HG03460 (cell line): ENCODE data around the gene IL13RA1.
"Not testable (repeated sequence)": the region's sequence is repeated elsewhere in the genome, so short reads cannot be mapped to it uniquely, and the experiment has no call there.

Experiments used
- ATAC-seq: cut with Tn5 transposase; IDR thresholded peaks from one replicate; pipeline ENCODE4 v1.9.1; 2021; ENCODE audit not compliant: unreplicated experiment

The IL13RA1 gene

GRCh38 chrX:118726887-118727685 is at the start of gene IL13RA1:
TSS of gene IL13RA1 (plus strand) at chrX:118727606. CDS start at chrX:118727639, 33 bp downstream.
- no peak for ATAC-seq

- ATAC-seq, result no peak
Observed at GRCh38 chrX:118679290-118679689, 48.1 kb upstream of the IL13RA1 start.

DNA sequence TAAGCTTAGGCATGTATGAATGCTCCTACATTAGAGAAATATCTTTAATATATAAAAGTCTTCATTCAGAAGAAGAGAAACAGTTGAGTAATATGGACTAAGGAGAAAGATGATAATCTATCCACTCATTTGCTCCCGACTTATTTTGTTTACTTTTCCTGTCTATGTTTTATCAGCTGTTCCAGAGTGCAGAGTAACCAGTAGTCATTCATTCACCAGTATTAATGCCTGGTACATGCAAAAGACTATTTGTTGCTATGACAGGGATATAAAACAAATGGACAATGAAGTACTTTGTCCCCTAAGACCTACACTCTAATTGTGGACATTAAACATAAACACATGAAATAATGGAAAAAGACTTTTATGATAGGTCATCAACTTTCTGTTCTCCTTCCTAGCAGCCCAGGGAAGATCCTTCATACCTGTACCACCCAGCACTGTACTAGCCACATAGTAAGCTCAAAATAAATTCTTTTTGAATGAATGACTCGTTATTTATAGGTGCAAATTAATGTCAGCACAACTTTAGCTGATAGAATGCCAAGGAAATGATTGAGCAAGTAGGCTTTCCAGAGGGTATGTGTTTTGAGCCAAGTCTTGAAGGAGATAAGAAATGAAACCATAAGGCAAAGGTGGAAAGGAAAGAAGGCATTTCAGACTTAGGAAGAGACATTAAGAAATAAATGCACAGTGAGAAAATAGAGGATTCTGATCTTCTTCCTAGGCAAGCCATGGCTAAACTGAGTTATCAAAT is 45.0 kb upstream of the IL13RA1 start:
- no peak for ATAC-seq

- ATAC-seq, result no peak
Observed at GRCh38 chrX:118685393-118685792, 42.0 kb upstream of the IL13RA1 start.

- no peak for ATAC-seq
Observed at GRCh38 chrX:118688935-118689334, 38.5 kb upstream of the IL13RA1 start.

DNA sequence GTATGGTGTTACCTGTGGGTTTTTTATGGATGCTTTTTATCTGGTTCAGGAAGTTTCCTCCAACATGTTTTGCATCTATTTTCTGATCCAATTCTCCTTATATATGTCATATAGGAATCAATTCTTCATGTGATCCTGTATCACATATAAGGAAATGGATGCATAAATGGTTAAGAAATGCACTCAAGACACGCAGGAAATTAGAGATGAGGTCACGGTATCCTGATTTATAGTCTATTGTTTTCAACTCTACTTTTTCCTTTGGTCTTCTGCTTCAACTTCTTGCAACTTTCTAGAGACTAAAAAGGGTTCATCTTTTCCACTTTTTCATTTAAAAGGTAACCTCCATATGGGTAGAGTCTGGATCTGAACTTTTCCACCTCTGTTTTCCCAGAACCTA is 33.6 kb upstream of the IL13RA1 start:
- no peak for ATAC-seq

- ATAC-seq, result no peak
Observed at GRCh38 chrX:118694638-118695037, 32.8 kb upstream of the IL13RA1 start.

DNA sequence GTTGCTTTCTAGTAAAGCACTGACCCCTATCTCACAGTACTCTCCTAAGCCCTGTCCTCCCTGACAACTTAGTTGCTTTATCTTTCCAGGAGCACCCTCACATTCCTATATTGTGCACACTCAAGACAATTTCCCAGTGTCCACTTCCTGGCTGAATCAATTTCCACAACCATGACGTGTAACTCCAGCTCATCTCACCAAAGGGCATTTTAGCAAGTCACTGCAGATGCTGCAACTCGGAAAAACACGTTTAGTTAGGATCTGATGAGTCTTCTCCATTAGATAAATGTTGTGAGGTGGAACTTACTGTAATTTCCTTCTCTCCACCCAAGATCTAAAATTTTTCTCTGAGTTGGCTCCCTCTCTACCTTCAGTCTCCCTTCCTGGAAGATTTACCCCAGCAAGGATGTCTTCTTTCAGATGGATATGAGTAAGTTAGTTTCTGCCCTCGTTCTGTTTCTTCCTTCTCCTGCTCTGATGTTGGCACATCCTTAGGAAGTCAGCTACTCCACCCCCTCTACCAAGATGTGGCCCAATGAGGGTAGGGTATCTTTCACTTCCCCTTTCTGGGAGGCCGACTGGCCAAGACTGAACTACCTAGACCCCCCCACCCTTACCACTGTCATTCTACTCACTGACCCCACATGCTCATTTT is 28.8 kb upstream of the IL13RA1 start:
- no peak for ATAC-seq

- ATAC-seq, result no peak
Observed at GRCh38 chrX:118702741-118703140, 24.7 kb upstream of the IL13RA1 start.

DNA sequence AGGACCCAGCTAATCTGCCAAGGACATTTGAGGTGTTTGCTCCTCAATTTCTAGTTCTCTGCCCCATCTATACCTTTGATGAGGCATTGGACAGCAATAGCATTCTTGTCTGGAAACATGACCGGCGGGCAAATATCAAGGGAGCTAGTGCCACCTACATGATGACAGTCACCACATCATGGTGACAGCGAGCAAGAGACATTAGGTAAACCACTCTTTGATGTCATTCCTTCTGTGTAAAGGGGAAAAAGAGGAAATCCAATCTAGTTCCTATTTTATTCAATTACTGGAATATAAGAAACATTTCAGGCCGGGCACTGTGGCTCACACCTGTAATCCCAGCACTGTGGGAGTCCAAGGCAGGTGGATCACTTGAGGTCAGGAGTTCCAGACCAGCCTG is 20.7 kb upstream of the IL13RA1 start:
- no peak for ATAC-seq

GRCh38 chrX:118714521-118714920 is 12.9 kb upstream of the IL13RA1 start:
- no peak for ATAC-seq

- not testable (repeated sequence) for ATAC-seq
Observed at GRCh38 chrX:118715917-118716316, 11.5 kb upstream of the IL13RA1 start.

- not testable (repeated sequence) for ATAC-seq
Observed at GRCh38 chrX:118716833-118717232, 10.6 kb upstream of the IL13RA1 start.

GRCh38 chrX:118717678-118718391 is 9.6 kb upstream of the IL13RA1 start:
- no peak for ATAC-seq

DNA sequence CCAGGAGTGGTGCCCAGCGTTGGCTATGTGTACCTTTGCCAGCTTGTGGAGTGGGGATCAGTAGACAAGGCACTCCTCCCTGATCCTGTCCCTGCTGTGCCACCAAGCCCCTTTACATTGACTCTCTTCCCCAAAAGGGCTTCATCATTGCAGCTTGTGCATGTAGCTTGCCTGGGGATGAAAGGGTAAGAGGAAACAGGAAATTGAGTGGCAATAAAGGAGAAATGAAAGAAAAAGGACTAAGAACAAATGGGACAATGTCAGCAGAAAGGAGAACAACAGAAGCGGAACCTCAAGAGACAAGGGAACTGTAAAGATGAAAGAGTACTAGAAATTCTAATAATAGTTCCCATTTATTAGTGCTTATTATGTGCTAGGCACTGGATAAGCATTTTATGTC is 8.7 kb upstream of the IL13RA1 start:
- no peak for ATAC-seq

DNA sequence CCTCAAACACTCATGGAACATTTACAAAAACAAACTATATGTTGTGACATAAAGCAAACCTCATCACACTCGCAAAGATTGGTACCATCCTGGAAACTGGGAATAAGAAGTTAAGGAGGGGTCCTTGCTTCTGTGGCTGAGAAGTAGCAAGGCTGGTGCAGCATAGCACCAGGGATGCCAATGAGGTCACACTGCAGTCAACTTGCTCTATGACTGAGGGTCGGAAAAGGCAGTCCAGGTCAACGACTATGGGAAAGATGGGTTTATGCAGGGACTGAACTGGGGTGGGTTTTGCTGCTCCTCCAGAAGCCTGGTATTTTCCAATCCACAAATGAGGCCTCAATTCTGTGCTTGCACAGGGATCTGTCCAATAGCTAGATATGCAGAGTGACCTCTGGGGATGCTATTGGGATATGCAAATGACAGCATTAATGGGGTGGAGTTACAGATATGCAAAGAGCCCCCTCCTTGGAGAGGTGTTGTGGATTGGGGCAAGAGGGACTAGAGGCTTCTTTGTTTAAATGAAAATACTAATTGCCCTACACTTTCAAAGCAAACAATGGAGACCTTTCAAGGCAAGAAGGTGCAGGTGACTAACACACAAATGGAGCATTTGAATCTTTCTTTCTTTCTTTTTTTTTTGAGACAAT is 7.2 kb upstream of the IL13RA1 start:
- ATAC-seq, result no peak

DNA sequence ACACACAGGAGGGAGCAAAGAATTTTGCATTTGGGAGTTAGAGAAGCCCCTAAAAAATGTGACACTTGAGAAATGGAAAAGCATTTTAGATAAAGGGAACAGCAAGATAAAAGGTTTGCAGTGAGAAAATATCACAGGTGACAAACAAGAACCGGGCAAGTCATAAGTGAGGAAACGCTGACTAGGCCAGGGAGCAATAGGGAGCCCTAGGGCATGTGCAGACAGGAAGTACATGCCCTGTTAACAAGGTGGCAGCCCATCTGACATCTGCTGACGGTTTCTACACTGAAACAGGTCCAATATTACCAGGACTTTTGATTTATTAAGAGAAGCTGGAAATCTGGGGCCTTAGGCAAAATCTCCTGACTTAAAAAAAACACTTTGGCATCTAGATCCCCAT is 4.0 kb upstream of the IL13RA1 start:
- ATAC-seq, result no peak

- no peak for ATAC-seq
Observed at GRCh38 chrX:118724365-118724764, 3.0 kb upstream of the IL13RA1 start.

GRCh38 chrX:118724775-118725174 is 2.6 kb upstream of the IL13RA1 start:
- ATAC-seq, result no peak

DNA sequence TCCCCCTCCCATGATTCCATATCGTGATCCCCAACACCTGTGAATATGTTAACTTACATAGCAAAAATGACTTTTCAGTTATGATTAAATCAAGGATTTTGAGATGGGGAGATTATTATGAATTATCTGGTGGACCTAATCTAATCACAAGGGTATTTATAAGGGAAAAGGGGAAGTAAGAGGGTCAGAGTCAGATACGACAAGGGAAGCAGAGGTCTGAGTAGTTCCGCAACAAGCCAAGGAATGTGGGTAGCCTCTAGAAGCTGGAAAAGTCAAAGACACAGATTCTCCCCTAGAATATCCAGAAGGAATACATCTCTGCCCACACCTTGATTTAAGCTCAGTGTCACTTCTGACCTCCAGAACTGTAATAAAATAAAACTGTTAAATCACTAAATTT is 1.0 kb upstream of the IL13RA1 start:
- ATAC-seq, result no peak
